Stomach (tissue), 19 donors: ENCODE measurements around the gene CEP250. TPM values are rescaled to one million over a fixed set of nuclear protein-coding genes. Genes with fewer than 3 reads are reported as not detected.
A peak's percentile ranks its signal among the peaks of the same experiment; 100 is the strongest.

Experiments
- DNase-seq, 2 donors: peaks; one replicate each; pipeline versions ENCODE4 v3.0.0 to v3.0.0-alpha.2; 2013 to 2019
- H3K27ac ChIP-seq, 5 donors: fragments of 200-600 bp in 4 of 5; sonication (generic) in 4 of 5; one replicate each; pipeline ENCODE4 v1.5.1; 2013 to 2019; ENCODE audit warnings: mild to moderate bottlenecking in 1 of 5, moderate library complexity in 1 of 5
- H3K27me3 ChIP-seq, 3 donors: fragments of 200-600 bp; sonication (generic); one replicate each; pipeline ENCODE4 v1.5.1; 2017 to 2019; ENCODE audit warnings: mixed run types in 1 of 3
- H3K36me3 ChIP-seq, 4 donors: fragments of 200-600 bp; sonication (generic); 1 replicate in 3 of 4; 2 replicates in 1 of 4; pipeline ENCODE4 v1.5.1; 2016 to 2019
- H3K4me1 ChIP-seq, 4 donors: fragments of 200-600 bp; sonication (generic); one replicate each; pipeline ENCODE4 v1.5.1; 2016 to 2019
- H3K4me3 ChIP-seq, 4 donors: fragments of 200-600 bp; sonication (generic) in 3 of 4; one replicate each; pipeline ENCODE4 v1.5.1; 2016 to 2019; ENCODE audit warnings: mild to moderate bottlenecking in 1 of 4
- H3K9me3 ChIP-seq, 4 donors: fragments of 200-600 bp; sonication (generic); one replicate each; pipeline ENCODE4 v1.5.1; 2016 to 2019
- CTCF ChIP-seq, 7 experiments: fragments of 450-650 bp in 4 of 7; fragments of 200-600 bp in 3 of 7; sonication (generic) in 3 of 7; IDR thresholded peaks; one replicate each; pipeline ENCODE4 v1.5.1; 2016 to 2019; ENCODE audit warnings: antibody characterized with exemption in 7 of 7, control low read depth in 2 of 7, mild to moderate bottlenecking in 1 of 7
- EP300 ChIP-seq: sonication (generic); formaldehyde crosslinking; IDR thresholded peaks from one replicate; pipeline ENCODE4 v1.6.1; 2017; ENCODE audit warnings: antibody characterized with exemption
- POLR2A ChIP-seq, 4 donors: fragments of 450-650 bp; IDR thresholded peaks; one replicate each; pipeline ENCODE4 v1.6.1; 2016; ENCODE audit warnings: antibody characterized with exemption in 4 of 4, control low read depth in 2 of 4, mild to moderate bottlenecking in 1 of 4, moderate library complexity in 1 of 4
- POLR2AphosphoS5 ChIP-seq, 3 donors: sonication (generic); formaldehyde crosslinking; IDR thresholded peaks; one replicate each; pipeline ENCODE4 v1.6.1; 2016; ENCODE audit warnings: antibody characterized with exemption in 3 of 3
- WGBS, 5 donors: extraction: QIAGEN DNeasy Blood & Tissue Kit in 3 of 5; methylation state at CpG; one replicate each; pipeline versions ENCODE4 v1.1.5 to v1.1.7; 2013 to 2018; 5-methylcytosine and 5-hydroxymethylcytosine counted together
- intact Hi-C: fragments of 100-400 bp; cut with DNase I; formaldehyde crosslinking; loops from one replicate; pipeline ENCODE4 v1.15.1; 2023; ENCODE audit warnings: low total_unique reads
- long read RNA-seq, 10 donors: transcript quantifications; one replicate each; lab custom pipeline, GENCODE V29; 2026
- polyA plus RNA-seq, 3 donors: library from polyadenylated mRNA; stranded (reverse); fragments of 200-250 nt; gene quantifications; one replicate each; pipeline ENCODE4 v1.2.3, GENCODE V29; 2013
- total RNA-seq, 5 donors: library from RNA; depleted of rRNA; stranded (reverse); fragments of >200 nt; gene quantifications; one replicate each; pipeline versions ENCODE4 v1.1.0 to v1.2.3, GENCODE V29; 2014 to 2016
- donor health status: healthy with polysubstance abuse.
- donor health status: Bipolar disorder and iron deficiency.
- donor health status: healthy.

CEP250 gene, protein sequence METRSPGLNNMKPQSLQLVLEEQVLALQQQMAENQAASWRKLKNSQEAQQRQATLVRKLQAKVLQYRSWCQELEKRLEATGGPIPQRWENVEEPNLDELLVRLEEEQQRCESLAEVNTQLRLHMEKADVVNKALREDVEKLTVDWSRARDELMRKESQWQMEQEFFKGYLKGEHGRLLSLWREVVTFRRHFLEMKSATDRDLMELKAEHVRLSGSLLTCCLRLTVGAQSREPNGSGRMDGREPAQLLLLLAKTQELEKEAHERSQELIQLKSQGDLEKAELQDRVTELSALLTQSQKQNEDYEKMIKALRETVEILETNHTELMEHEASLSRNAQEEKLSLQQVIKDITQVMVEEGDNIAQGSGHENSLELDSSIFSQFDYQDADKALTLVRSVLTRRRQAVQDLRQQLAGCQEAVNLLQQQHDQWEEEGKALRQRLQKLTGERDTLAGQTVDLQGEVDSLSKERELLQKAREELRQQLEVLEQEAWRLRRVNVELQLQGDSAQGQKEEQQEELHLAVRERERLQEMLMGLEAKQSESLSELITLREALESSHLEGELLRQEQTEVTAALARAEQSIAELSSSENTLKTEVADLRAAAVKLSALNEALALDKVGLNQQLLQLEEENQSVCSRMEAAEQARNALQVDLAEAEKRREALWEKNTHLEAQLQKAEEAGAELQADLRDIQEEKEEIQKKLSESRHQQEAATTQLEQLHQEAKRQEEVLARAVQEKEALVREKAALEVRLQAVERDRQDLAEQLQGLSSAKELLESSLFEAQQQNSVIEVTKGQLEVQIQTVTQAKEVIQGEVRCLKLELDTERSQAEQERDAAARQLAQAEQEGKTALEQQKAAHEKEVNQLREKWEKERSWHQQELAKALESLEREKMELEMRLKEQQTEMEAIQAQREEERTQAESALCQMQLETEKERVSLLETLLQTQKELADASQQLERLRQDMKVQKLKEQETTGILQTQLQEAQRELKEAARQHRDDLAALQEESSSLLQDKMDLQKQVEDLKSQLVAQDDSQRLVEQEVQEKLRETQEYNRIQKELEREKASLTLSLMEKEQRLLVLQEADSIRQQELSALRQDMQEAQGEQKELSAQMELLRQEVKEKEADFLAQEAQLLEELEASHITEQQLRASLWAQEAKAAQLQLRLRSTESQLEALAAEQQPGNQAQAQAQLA (N-terminal part only)
- total RNA-seq (10 to 100 TPM in 3 of 5 donors, 1 to 10 TPM in 2; 2.9 to 51.3 (median 19.3) TPM), polyA plus RNA-seq (1 to 10 TPM; 3.8 to 7.2 (median 6.6) TPM)
- long read RNA-seq, donor 1: 0 reads
- long read RNA-seq, donor 2: 0 reads
- long read RNA-seq, donor 3: 0 reads
- long read RNA-seq, donor 4: 0 reads
- long read RNA-seq, donor 5: 0 reads
- long read RNA-seq, donor 6, partial matches to known transcripts: 5 of 5 reads
- long read RNA-seq, donor 6, other reads (novel, unspliced or antisense): 0 of 5 reads
- long read RNA-seq, donor 7: 0 reads
- long read RNA-seq, donor 8: 0 reads
- long read RNA-seq, donor 9: 0 reads
- long read RNA-seq, donor 10: 0 reads

DNA sequence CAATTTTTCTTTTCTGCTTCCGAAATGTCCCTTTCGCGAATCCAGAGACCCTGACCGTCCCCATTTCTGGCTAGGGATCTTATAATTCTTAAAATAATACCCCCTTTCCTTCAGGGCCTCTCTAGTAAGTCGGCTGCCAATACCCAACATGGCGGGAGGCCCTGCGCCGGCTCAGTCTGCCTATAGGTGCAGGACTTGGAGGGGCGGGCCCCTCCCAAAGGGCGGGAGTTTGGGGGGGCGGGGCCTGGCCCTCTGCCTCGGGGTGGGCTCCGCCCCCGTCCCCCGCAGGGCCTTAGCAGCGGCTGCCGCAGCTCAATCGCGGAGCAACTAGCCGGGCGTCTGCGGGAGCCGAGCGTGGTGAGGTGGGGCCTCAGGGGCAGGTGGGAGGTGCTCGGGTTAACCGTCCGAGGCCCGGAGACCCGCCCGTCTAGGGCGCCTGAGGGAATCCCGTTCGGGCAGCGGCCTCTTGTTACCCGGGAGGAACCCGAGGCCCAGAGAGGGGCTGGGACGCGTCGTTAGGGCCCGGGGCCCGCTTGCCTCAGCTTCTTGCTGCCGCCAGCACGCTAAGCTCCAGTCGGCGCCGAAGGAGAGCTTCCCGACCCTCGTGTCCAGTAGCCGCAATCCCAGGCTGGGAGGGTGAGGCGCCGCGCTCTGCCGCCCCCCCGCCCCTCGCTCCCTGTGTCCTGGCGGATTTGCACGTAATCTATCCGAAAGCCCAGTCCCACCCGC lies at the start of gene CEP250:
Gene CEP250 (plus strand): TSS at position 718 of the 729 bp plus-strand sequence. CDS start 6,770 bp downstream, outside the sequence.
- no peaks in the 10 kb centered on the region for H3K9me3 ChIP-seq
- DNase-seq: peak; percentile 95 to 98
- H3K4me1 ChIP-seq: peaks cover 4 to 34% (median 18%) of the 10 kb centered on the region in 4 donors
- peaks cover 0 to 7% (median 4%) of the 10 kb centered on the region in 4 donors for H3K36me3 ChIP-seq
- peak within 1 kb of the TSS; percentile 82 to 94 (median 82) for H3K4me3 ChIP-seq
- intact Hi-C loops: no loop called here
- WGBS, 5 donors: 0 to 1% (median 0%) methylated on average over 19 to 59 of the region's 59 CpGs
- H3K27me3 ChIP-seq: no peaks in the 10 kb centered on the region
- peak within 1 kb of the TSS; percentile 73 to 96 (median 96) for H3K27ac ChIP-seq
- no peak for TF ChIP-seq EP300
- TF ChIP-seq POLR2A (IDR thresholded peaks at IDR 0.05): no peak
- peak in 1 of 7 experiments; percentile 8 for TF ChIP-seq CTCF (IDR thresholded peaks at IDR 0.05)
- TF ChIP-seq POLR2AphosphoS5 (IDR thresholded peaks at IDR 0.05): peak; percentile 1 to 52 (median 51)

DNA sequence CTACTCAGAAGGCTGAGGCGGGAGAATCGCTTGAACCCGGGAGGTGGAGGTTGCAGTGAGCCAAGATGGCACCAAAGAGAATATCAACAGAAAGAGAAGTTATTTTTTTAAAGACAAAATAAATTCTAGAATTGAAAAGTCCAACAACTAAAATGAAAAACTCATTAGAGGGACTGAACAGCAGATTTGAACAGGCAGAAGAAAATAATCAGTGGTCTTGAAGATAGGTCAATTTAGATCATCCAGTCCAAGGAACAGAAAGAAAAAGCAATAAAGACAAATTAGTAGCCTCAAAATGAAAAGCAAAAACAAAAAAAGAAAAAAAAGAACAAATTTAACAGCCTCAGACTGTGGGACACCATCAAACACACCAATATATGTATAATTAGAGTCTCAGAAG lies 49.6 kb upstream of the CEP250 start:
- Histone ChIP-seq H3K4me1 (peaks cover 2 to 16% (median 8%) of the 10 kb centered on the region in 4 donors), H3K27ac (no peak overlapping the region), H3K4me3 (no peak overlapping the region), H3K36me3 (peaks cover 13 to 62% (median 53%) of the 10 kb centered on the region in 4 donors), H3K9me3 (peaks cover 0 to 7% (median 0%) of the 10 kb centered on the region in 4 donors), H3K27me3 (no peaks in the 10 kb centered on the region)
- intact Hi-C loops: no loop called here
- TF ChIP-seq EP300 (no peak), POLR2A (IDR thresholded peaks at IDR 0.05) (no peak), POLR2AphosphoS5 (IDR thresholded peaks at IDR 0.05) (no peak), CTCF (IDR thresholded peaks at IDR 0.05) (no peak)
- 96 to 100% (median 98%) methylated on average over 3 of the region's 3 CpGs for WGBS, 5 donors
- no peak for DNase-seq

- no peak for DNase-seq
- Histone ChIP-seq H3K9me3 (peaks cover 0 to 7% (median 0%) of the 10 kb centered on the region in 4 donors), H3K4me1 (peaks cover 8 to 28% (median 21%) of the 10 kb centered on the region in 4 donors), H3K4me3 (no peak overlapping the region), H3K27ac (no peak overlapping the region), H3K27me3 (no peaks in the 10 kb centered on the region), H3K36me3 (peaks cover 13 to 62% (median 50%) of the 10 kb centered on the region in 4 donors)
- intact Hi-C loops: no loop called here
- no peak for TF ChIP-seq POLR2A (IDR thresholded peaks at IDR 0.05)
- no peak for TF ChIP-seq POLR2AphosphoS5 (IDR thresholded peaks at IDR 0.05)
- no peak for TF ChIP-seq EP300
- no peak for TF ChIP-seq CTCF (IDR thresholded peaks at IDR 0.05)
- 91 to 99% (median 96%) methylated on average over 3 of the region's 3 CpGs for WGBS, 5 donors
Observed at GRCh38 chr20:35408270-35408669, 47.1 kb upstream of the CEP250 start.
